Measurements from ENCODE around the gene NOXA1. TPM values are rescaled to one million over a fixed set of nuclear protein-coding genes. Genes with fewer than 3 reads are reported as not detected.

NOXA1 gene
- total RNA-seq, 1 donor from 2014 or later, result 1.0 TPM

DNA sequence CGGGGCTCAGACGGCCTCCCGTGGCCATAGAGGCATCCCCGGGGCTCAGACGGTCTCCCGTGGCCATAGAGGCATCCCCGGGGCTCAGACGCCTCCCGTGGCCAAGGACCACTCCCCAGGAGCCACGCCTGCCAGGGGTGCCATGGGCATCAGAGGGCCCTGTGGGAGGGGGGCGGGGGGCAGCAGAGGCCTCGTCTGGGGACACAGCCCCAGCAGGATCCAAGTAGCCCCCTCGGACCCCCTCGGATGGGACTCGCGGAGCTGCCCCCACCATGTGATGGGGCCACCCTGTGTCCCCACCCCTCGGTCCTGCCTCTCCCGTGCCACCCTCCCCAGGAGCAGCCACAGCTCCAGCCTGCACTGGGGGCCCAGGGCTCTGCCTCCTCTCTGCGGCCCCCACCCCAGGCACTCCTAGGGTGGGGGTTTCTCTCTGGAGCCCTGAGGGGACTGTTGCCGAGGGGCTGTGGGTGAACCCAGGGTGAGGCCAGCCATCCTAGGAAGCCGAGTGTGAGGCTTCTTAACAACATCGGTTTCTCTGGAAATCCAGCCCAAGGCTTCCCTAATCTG, 15.5 kb downstream of the NOXA1 start:
- DNase-seq (ENCODE audit: extremely low spot score, unreplicated experiment), result no peak
- no peak overlapping the region for H3K4me3 Mint-ChIP-seq (ENCODE audit: unreplicated experiment)
- TF ChIP-seq, protein P1, sequence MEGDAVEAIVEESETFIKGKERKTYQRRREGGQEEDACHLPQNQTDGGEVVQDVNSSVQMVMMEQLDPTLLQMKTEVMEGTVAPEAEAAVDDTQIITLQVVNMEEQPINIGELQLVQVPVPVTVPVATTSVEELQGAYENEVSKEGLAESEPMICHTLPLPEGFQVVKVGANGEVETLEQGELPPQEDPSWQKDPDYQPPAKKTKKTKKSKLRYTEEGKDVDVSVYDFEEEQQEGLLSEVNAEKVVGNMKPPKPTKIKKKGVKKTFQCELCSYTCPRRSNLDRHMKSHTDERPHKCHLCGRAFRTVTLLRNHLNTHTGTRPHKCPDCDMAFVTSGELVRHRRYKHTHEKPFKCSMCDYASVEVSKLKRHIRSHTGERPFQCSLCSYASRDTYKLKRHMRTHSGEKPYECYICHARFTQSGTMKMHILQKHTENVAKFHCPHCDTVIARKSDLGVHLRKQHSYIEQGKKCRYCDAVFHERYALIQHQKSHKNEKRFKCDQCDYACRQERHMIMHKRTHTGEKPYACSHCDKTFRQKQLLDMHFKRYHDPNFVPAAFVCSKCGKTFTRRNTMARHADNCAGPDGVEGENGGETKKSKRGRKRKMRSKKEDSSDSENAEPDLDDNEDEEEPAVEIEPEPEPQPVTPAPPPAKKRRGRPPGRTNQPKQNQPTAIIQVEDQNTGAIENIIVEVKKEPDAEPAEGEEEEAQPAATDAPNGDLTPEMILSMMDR (IDR thresholded peaks at IDR 0.05), result no peak
- H3K4me1 Mint-ChIP-seq (ENCODE audit: unreplicated experiment), result peaks cover 7% of the 10 kb centered on the region
- no peak overlapping the region for H3K27ac Mint-ChIP-seq (ENCODE audit: unreplicated experiment)
- H3K9me3 Mint-ChIP-seq (ENCODE audit: unreplicated experiment), result no peaks in the 10 kb centered on the region
- peaks cover 2% of the 10 kb centered on the region for H3K27me3 Mint-ChIP-seq (ENCODE audit: unreplicated experiment)
- no peaks in the 10 kb centered on the region for H3K36me3 Mint-ChIP-seq (ENCODE audit: unreplicated experiment)

DNA sequence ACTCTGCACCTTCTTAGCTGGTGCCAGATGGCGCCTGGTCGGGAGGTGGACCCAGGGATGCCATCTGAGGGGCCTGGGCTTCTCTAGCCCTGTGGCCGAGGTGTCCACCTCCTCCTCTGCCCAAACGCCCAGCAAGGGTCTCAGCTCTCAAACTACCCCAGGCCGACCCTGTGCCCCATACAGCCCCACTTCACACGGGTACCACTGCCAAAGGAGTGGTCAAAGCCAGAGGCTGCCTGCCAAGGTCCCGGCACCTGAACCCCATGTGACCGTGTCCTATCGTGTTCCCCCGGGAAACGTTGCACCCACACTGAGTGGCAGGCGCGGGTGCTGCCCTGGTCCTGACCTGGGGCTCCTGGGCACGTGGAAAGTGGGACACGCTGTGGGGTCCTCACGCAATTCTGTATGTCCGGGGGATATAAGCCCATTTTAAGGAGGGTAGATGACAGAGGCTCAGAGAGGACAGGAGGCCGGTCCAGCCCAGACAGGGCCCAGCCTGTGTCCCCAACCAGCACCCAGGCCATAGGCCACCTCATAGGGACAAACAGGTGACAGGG, 16.0 kb downstream of the NOXA1 start:
- Mint-ChIP-seq H3K36me3 (ENCODE audit: unreplicated experiment) (no peaks in the 10 kb centered on the region), H3K27ac (ENCODE audit: unreplicated experiment) (no peak overlapping the region), H3K27me3 (ENCODE audit: unreplicated experiment) (peaks cover 2% of the 10 kb centered on the region), H3K9me3 (ENCODE audit: unreplicated experiment) (no peaks in the 10 kb centered on the region), H3K4me1 (ENCODE audit: unreplicated experiment) (peaks cover 7% of the 10 kb centered on the region), H3K4me3 (ENCODE audit: unreplicated experiment) (no peak overlapping the region)
- TF ChIP-seq, protein P1 (IDR thresholded peaks at IDR 0.05), result no peak
- DNase-seq (ENCODE audit: extremely low spot score, unreplicated experiment), result no peak

DNA sequence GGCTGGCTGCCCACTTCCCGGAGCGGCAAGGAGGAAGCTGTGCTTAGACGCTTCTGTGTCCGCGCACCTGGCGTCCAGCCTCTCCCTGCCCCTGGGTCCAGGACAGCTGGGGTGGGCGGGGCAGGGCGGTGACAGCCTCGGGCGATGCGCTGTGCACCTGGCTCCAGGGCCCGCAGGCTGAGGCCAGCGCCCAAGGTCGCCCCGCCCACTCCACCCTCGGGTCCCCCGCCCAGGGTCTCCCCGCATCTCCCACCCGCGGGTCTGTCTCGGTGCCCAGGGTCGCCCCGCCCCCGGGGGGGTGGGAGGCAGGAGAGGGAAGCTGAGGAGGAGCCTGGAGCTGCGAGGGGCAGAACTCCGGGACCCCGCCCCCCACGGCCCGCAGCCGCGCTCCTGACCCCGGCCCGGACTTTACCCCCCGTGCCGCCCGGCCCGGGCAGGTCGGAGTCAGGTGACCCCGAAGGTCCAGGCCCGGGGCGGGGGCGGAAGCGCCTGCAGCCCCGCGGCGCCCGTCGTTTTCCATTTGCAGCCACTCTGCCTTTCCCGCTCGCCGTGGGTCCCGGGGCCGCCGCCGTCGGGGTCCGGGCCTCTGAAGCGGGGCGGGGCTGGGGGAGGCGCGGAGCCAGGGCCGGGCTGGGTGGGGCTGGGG, 18.2 kb downstream of the NOXA1 start, which contains the start of gene ENTPD8:
ENTPD8 (minus strand) TSS at position 69 of the 646 bp plus-strand sequence. CDS start 3,072 bp downstream, outside the sequence.
- no peak for DNase-seq (ENCODE audit: extremely low spot score, unreplicated experiment)
- peak within 1 kb of the TSS; percentile 18 for H3K27ac Mint-ChIP-seq (ENCODE audit: unreplicated experiment)
- H3K9me3 Mint-ChIP-seq (ENCODE audit: unreplicated experiment), result no peaks in the 10 kb centered on the region
- peaks cover 17% of the 10 kb centered on the region for H3K4me1 Mint-ChIP-seq (ENCODE audit: unreplicated experiment)
- H3K27me3 Mint-ChIP-seq (ENCODE audit: unreplicated experiment), result peaks cover 2% of the 10 kb centered on the region
- peak within 1 kb of the TSS; percentile 65 for H3K4me3 Mint-ChIP-seq (ENCODE audit: unreplicated experiment)
- TF ChIP-seq, protein P1 (IDR thresholded peaks at IDR 0.05), result no peak
- no peaks in the 10 kb centered on the region for H3K36me3 Mint-ChIP-seq (ENCODE audit: unreplicated experiment)

DNA sequence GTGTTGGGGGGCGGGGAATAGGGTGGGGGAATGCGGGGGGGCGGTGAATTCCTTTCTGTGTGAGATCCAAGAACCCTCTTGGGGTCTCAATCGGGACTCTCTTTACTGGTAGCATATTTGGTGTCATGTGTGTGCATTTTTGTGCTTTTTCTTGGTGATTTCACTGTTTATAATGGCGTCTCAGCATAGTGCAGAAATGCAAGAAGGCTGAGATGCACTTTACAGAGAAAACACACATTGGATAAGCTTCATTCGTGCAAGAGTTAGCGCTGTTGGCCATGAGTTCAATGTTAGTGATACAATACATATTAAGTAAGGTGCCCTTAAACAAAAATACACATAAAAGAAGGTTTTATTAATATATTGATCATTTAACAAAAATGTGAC, 18.7 kb downstream of the NOXA1 start:
- Mint-ChIP-seq H3K4me3 (ENCODE audit: unreplicated experiment) (peak overlapping the region; percentile 65), H3K27me3 (ENCODE audit: unreplicated experiment) (peaks cover 2% of the 10 kb centered on the region), H3K4me1 (ENCODE audit: unreplicated experiment) (peaks cover 22% of the 10 kb centered on the region), H3K36me3 (ENCODE audit: unreplicated experiment) (no peaks in the 10 kb centered on the region), H3K27ac (ENCODE audit: unreplicated experiment) (peak overlapping the region; percentile 18), H3K9me3 (ENCODE audit: unreplicated experiment) (no peaks in the 10 kb centered on the region)
- TF ChIP-seq, protein P1 (IDR thresholded peaks at IDR 0.05), result no peak
- no peak for DNase-seq (ENCODE audit: extremely low spot score, unreplicated experiment)

DNA sequence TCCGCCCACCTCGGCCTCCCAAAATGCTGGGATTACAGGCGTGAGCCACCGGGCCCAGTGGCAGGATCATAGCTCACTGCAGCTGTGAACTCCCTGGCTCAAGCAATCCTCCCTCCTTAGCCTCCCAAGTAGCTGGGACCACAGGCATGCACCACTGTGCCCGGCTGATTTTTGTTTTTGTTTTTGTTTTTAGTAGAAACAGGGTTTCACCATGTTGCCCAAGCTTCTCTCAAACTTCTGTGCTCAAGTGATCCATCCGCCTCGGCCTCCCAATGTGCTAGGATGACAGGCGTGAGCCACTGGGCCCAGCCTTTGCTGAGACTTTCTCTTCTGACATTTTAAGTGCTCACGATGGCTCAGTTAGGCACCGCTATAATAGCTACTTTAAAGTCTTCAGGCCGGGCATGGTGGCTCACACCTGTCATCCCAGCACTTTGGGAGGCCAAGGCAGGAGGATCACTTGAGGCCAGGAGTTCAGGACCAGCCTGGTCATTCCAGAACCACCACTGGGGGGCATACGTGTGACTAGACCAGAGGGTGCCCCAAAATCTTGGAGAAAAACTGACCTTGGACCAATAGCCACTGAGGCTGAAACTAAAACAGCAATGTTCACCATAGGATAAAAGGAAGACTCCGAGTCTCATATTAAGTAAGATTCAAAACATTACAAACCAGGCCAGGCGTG, 21.1 kb downstream of the NOXA1 start:
- Mint-ChIP-seq H3K36me3 (ENCODE audit: unreplicated experiment) (no peaks in the 10 kb centered on the region), H3K4me3 (ENCODE audit: unreplicated experiment) (no peak overlapping the region), H3K4me1 (ENCODE audit: unreplicated experiment) (peaks cover 36% of the 10 kb centered on the region), H3K9me3 (ENCODE audit: unreplicated experiment) (no peaks in the 10 kb centered on the region), H3K27ac (ENCODE audit: unreplicated experiment) (no peak overlapping the region), H3K27me3 (ENCODE audit: unreplicated experiment) (peaks cover 2% of the 10 kb centered on the region)
- TF ChIP-seq, protein P1 (IDR thresholded peaks at IDR 0.05), result no peak
- no peak for DNase-seq (ENCODE audit: extremely low spot score, unreplicated experiment)

Data from osteocyte (in vitro differentiated cells).